BJ (cell line): ENCODE measurements around the gene CLEC5A. TPM values are rescaled to one million over a fixed set of nuclear protein-coding genes. Genes with fewer than 3 reads are reported as not detected.

Experiments used
- CTCF ChIA-PET: fragments of 350-600 bp; formaldehyde crosslinking; extraction: SDS; loops from one replicate; lab custom pipeline; 2021; ENCODE audit warnings: antibody characterized with exemption, inconsistent platforms; lab: Yijun Ruan, JAX
- POLR2A ChIA-PET: fragments of 300-600 bp; sonication (Branson Sonifier 250); formaldehyde crosslinking; extraction: SDS; loops from one replicate; lab custom pipeline; 2021; ENCODE audit warnings: antibody characterized with exemption; lab: Charles Lee
- DNase-seq: peaks from one replicate; pipeline ENCODE4 v3.0.0-alpha.2; 2011; ENCODE audit warnings: low read depth
- H3K27me3 ChIP-seq: 2 replicates; pipeline ENCODE4 v1.6.0; 2011; ENCODE audit warnings: low read length; ENCODE audit not compliant: control insufficient read depth, insufficient read depth
- H3K36me3 ChIP-seq: 2 replicates; pipeline ENCODE4 v1.5.1; 2011; ENCODE audit warnings: low read length; ENCODE audit not compliant: control insufficient read depth, insufficient read depth
- H3K4me3 ChIP-seq: 2 replicates; pipeline ENCODE4 v1.5.1; 2011; ENCODE audit warnings: low read depth, mild to moderate bottlenecking, control low read depth, low read length
- polyA plus RNA-seq: library from polyadenylated mRNA; depleted of rRNA; stranded (reverse); fragments of >200 nt; gene quantifications from 2 replicates; pipeline ENCODE4 v1.2.3, GENCODE V29; 2011
- TF ChIP-seq, protein P1 (sequence below): IDR thresholded peaks from 2 replicates; pipeline ENCODE4 v1.5.1; 2011; ENCODE audit warnings: low read depth, mild to moderate bottlenecking, control low read depth, inconsistent platforms, low read length, moderate library complexity; ENCODE audit not compliant: insufficient read depth

Gene CLEC5A
- polyA plus RNA-seq, 1 experiment, result not detected

DNA sequence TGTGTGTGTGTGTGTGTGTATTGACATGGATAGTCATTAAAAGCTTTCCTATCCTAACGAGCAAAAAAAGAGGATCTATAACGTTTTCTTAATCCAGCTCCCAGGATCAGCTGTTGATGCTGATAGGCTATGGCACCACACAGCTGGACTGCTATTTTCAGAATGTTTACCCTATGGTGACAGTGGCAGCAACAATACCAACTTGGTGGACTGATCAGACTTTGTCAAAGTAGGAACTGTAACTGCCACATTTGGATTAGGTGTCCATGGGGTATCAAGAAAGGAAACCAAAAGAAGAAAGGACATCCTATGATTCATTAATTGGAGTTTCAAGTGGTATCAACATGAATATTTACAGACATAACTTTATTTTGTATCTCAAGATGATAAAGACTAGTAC, 2.7 kb upstream of the CLEC5A start:
- DNase-seq, result no peak
- TF ChIP-seq, protein P1, sequence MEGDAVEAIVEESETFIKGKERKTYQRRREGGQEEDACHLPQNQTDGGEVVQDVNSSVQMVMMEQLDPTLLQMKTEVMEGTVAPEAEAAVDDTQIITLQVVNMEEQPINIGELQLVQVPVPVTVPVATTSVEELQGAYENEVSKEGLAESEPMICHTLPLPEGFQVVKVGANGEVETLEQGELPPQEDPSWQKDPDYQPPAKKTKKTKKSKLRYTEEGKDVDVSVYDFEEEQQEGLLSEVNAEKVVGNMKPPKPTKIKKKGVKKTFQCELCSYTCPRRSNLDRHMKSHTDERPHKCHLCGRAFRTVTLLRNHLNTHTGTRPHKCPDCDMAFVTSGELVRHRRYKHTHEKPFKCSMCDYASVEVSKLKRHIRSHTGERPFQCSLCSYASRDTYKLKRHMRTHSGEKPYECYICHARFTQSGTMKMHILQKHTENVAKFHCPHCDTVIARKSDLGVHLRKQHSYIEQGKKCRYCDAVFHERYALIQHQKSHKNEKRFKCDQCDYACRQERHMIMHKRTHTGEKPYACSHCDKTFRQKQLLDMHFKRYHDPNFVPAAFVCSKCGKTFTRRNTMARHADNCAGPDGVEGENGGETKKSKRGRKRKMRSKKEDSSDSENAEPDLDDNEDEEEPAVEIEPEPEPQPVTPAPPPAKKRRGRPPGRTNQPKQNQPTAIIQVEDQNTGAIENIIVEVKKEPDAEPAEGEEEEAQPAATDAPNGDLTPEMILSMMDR, result no peak
- POLR2A ChIA-PET, result no interaction called here
- CTCF ChIA-PET, result no interaction called here
- Histone ChIP-seq H3K36me3 (no peaks in the 10 kb centered on the region), H3K4me3 (no peak overlapping the region), H3K27me3 (no peaks in the 10 kb centered on the region)

- H3K36me3 ChIP-seq, result no peaks in the 10 kb centered on the region
- H3K4me3 ChIP-seq, result no peak overlapping the region
- H3K27me3 ChIP-seq, result no peaks in the 10 kb centered on the region
- ChIA-PET CTCF (no interaction called here), POLR2A (no interaction called here)
- TF ChIP-seq, protein P1, result no peak
- DNase-seq, result no peak
Observed at GRCh38 chr7:141949021-141949420, 2.2 kb upstream of the CLEC5A start.

GRCh38 chr7:141945356-141945755, 1.4 kb downstream of the CLEC5A start:
- CTCF ChIA-PET, result no interaction called here
- Histone ChIP-seq H3K36me3 (no peaks in the 10 kb centered on the region), H3K4me3 (no peak overlapping the region), H3K27me3 (no peaks in the 10 kb centered on the region)
- no peak for DNase-seq
- POLR2A ChIA-PET, result no interaction called here
- TF ChIP-seq, protein P1, result no peak

GRCh38 chr7:141944811-141945210, 2.0 kb downstream of the CLEC5A start:
- no peaks in the 10 kb centered on the region for H3K27me3 ChIP-seq
- no peak overlapping the region for H3K4me3 ChIP-seq
- POLR2A ChIA-PET, result no interaction called here
- TF ChIP-seq, protein P1, result no peak
- no peaks in the 10 kb centered on the region for H3K36me3 ChIP-seq
- DNase-seq, result no peak
- CTCF ChIA-PET, result no interaction called here

DNA sequence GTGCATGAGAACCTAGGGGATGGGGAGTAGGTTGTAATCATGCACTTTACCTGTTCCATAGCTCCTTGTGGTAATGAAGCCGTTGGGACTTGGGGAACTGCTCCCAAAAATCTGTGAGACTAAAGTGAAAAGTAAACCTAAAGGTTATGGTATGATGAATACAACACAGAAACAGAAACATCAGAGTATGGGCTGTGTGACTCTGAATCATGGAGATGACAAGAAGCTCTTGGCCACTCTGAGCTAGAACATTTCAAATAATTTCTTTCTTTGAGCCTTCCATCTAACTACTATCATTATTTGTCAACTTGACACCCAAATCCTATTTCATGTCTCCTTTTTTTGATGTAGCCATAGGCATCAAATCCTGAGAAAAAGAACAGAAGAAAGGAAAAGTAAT, 2.9 kb downstream of the CLEC5A start:
- ChIA-PET CTCF (no interaction called here), POLR2A (no interaction called here)
- Histone ChIP-seq H3K27me3 (no peaks in the 10 kb centered on the region), H3K36me3 (no peaks in the 10 kb centered on the region), H3K4me3 (no peak overlapping the region)
- TF ChIP-seq, protein P1, result no peak
- no peak for DNase-seq
